GM18870 (cell line): ENCODE results near the gene FRG2C.
"Not testable (repeated sequence)": the region's sequence is repeated elsewhere in the genome, so short reads cannot be mapped to it uniquely, and the experiment has no call there.

Experiments used
- ATAC-seq: cut with Tn5 transposase; IDR thresholded peaks from one replicate; pipeline ENCODE4 v1.9.1; 2021; ENCODE audit warnings: moderate library complexity; ENCODE audit not compliant: unreplicated experiment

FRG2C gene

DNA sequence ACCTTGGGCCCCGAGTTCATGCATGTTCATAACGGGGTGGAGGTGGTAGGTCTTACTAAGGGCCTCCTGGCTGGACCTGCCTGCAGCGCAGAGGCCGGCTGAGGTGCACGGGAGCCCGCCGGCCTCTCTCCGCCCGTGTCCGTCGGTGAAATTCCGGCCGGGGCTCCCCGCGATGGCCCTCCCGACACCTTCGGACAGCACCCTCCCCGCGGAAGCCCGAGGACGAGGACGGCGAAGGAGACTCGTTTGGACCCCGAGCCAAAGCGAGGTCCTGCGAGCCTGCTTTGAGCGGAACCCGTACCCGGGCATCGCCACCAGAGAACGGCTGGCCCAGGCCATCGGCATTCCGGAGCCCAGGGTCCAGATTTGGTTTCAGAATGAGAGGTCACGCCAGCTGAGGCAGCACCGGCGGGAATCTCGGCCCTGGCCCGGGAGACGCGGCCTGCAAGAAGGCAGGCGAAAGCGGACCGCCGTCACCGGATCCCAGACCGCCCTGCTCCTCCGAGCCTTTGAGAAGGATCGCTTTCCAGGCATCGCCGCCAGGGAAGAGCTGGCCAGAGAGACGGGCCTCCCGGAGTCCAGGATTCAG, 4.7 kb downstream of the FRG2C start:
- ATAC-seq, result peak; percentile 63

GRCh38 chr3:75669348-75670297, 5.5 kb downstream of the FRG2C start:
- ATAC-seq, result peak; percentile 37

DNA sequence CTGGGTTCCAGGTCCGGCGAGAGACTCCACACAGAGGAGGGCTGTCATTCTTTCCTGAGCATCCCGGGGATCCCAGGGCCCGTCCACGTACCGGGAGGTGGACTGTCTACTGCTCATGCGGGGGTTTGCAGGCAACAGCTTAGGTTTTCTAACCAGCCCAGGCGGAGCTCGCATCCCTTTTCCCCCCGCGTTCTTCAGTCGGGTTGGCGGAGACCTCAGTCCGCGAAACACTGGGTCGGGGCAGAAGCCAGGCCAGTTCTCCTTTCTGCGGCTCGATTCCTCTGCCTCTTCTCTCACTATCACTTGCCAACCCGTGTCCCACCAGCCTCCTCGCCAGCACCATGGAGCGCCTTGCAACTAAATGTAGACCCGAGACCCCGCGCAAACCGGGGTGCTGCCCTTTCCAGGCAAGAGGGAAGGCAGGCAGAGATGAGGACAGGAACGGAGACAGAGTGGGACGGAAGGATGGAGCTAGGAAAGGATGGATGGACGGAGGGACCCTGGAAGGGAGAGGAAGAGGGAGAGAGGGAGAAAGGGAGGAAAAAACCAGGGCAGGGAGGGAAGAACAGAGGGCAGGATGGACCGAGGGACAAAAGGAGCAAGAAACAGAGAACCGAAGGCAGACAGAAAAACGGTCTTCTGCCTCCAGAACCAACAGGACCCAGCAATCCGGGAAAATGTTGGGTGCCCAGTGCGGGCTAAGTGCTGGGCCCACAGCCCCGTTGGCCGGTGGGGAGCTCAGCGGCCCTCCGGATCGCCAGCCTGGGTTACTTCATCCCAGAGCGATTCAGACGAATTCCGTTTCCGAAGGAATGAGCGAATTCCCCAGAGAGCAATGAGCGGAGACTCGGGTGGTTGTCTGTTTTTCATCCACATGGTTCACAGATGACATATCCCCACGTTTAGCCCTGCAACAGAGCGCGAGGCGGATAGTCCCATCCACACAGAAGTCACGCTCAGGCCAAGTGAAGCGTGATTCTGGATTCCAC, 6.5 kb downstream of the FRG2C start:
- not testable (repeated sequence) for ATAC-seq

DNA sequence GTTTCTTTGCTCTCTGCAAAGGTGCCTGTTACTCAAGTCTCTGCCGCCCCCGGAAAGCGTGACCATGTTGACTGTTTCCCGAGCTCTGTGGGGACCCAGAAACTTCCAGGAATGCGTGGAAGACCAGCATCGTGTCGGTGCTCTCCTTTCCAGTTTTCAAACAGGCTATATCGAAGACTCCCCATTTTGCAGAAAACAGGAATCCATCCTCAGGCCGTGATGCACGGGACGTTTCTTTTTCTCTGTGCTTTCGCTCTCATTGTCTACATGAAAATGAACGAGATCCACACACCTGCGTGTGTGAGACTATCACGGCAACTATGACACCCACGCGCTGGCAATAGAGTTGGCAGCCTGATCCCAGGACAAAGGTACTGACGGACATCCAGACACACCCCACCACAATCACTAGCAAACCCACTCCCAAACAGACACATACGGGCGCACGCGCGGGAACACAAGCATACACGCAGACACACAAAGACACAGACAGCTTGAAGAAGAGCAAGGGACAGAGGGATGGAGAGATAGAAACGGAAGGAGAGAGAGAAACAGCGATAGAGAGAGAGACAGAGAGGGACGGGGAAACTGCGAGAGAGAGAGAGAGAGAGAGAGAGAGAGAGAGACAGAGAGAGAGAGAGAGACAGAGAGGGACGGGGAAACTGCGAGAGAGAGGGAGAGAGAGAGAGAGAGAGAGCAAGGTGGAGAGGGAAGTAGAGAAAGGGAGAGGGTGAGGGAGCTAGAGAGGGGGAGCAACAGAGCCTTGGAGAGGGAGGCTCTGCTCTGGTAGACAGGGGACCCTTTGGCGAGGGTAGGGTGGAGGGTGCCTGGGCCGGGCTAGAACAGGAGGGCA, 7.4 kb downstream of the FRG2C start:
- ATAC-seq, result not testable (repeated sequence)

- ATAC-seq, result not testable (repeated sequence)
Observed at GRCh38 chr3:75672140-75672775, 8.1 kb downstream of the FRG2C start.

- not testable (repeated sequence) for ATAC-seq
Observed at GRCh38 chr3:75683965-75684364, 19.8 kb downstream of the FRG2C start.

DNA sequence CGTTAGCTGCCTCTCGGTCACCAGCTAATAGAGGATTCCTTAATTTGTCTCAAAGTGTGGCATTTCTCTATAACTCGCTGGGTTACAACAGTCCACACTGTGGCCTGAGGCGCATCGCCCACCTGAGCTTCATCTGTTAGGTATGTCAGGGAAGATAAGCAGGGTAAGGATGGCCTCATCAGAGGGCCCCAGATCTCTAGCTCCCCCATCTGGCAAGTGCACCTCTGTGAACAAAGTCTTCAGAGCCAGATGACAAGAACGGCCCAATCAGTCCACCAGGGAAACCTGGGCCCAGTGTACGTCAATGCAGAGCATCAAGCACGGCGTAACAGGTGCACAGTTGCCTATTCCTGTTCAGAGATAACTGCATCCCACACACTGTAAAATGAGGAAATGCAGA, 23.2 kb downstream of the FRG2C start:
- no peak for ATAC-seq

DNA sequence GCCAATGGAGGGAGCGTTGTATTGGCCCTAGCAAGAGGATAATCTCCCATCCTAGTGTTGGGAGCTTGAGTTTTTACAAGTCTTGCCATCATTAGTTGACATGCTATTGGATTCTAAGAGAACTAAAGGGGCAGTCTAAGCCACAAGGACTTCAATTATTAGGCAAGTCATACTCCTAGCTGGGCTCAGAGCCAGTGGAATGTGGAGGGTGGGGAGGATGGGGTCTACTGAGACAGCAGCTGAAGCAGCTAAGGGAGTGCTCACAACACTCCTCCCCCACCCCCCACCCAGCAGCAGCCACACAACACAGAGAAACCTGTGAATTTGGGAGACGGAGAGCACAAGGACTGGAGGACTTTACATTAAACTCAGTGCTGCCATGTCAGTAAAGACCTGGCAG, 27.9 kb downstream of the FRG2C start:
- no peak for ATAC-seq
